A549 (cell line): ENCODE results near the gene DENR. TPM values are rescaled to one million over a fixed set of nuclear protein-coding genes. Genes with fewer than 3 reads are reported as not detected.

Experiments
- ATAC-seq, 2 experiments: fragments of 200-7000 bp in 1 of 2; fragments of >200 bp in 1 of 2; cut with Nextera tagmentation in 1 of 2; cut with Tn5 transposase in 1 of 2; 3 replicates each; pipeline versions ENCODE4 v1.8.0 to v1.9.1; 2018 to 2020; ENCODE audit warnings: mild to moderate bottlenecking in 1 of 2, moderate library complexity in 1 of 2
- CTCF ChIA-PET: fragments of 300-600 bp; sonication (Branson Sonifier 250); formaldehyde crosslinking; extraction: SDS; loops from one replicate; lab custom pipeline; 2021; ENCODE audit warnings: antibody characterized with exemption, inconsistent platforms; lab: Yijun Ruan, JAX
- POLR2A ChIA-PET: fragments of 350-600 bp; formaldehyde crosslinking; extraction: SDS; loops from one replicate; lab custom pipeline; 2021; ENCODE audit warnings: antibody characterized with exemption, inconsistent platforms; lab: Yijun Ruan, JAX
- DNase-seq, 2 experiments: peaks; one replicate each; pipeline versions ENCODE4 v3.0.0 to v3.0.0-alpha.2; 2011 to 2016; ENCODE audit warnings: low read depth in 1 of 2, low spot score in 1 of 2
- FAIRE-seq: peaks from 2 replicates; lab custom pipeline; 2011; peaks lifted over from hg19 to GRCh38; lab: Jason Lieb, UNC
- H3K27ac ChIP-seq, 2 experiments: fragments of >200 bp; sonication (Bioruptor Twin); formaldehyde crosslinking; 3 replicates each; pipeline ENCODE4 v1.5.1; 2016 to 2017
- H3K4me1 ChIP-seq: fragments of >200 bp; sonication (Bioruptor Twin); formaldehyde crosslinking; 3 replicates; pipeline ENCODE4 v1.6.1; 2016
- H3K4me2 ChIP-seq: fragments of >200 bp; sonication (Bioruptor Twin); formaldehyde crosslinking; 3 replicates; pipeline ENCODE4 v1.6.1; 2016
- H3K4me3 ChIP-seq: fragments of >200 bp; sonication (Bioruptor Twin); formaldehyde crosslinking; 3 replicates; pipeline ENCODE4 v1.5.1; 2016
- H3K9me3 ChIP-seq: fragments of >200 bp; sonication (Bioruptor Twin); formaldehyde crosslinking; 3 replicates; pipeline ENCODE4 v1.6.1; 2016
- ATOH8 ChIP-seq: fragments of 250-450 bp; sonication (Bioruptor Pico); IDR thresholded peaks from 2 replicates; pipeline ENCODE4 v1.5.0; 2020; ENCODE audit warnings: low read depth, mild to moderate bottlenecking, moderate library complexity
- CEBPB ChIP-seq, 2 experiments: fragments of >200 bp in 1 of 2; sonication (Bioruptor Twin) in 1 of 2; formaldehyde crosslinking in 1 of 2; IDR thresholded peaks; 2 replicates each; pipeline ENCODE4 v1.6.1; 2012 to 2016
- EHMT2 ChIP-seq: fragments of 200-600 bp; sonication (generic); IDR thresholded peaks from 2 replicates; pipeline ENCODE4 v1.6.1; 2016; ENCODE audit warnings: antibody characterized with exemption, low read depth, mild to moderate bottlenecking, moderate library complexity
- ELK1 ChIP-seq: fragments of 150-350 bp; IDR thresholded peaks from 2 replicates; pipeline ENCODE4 v1.6.1; 2014; ENCODE audit warnings: low read depth, mild to moderate bottlenecking, low read length
- FOSB ChIP-seq: fragments of 250-450 bp; sonication (Bioruptor Pico); IDR thresholded peaks from 2 replicates; pipeline ENCODE4 v1.5.0; 2020; ENCODE audit warnings: mild to moderate bottlenecking, moderate library complexity
- GATA3 ChIP-seq: IDR thresholded peaks from 2 replicates; pipeline ENCODE4 v1.6.1; 2012; ENCODE audit warnings: borderline replicate concordance
- HDAC2 ChIP-seq: fragments of 200-600 bp; sonication (generic); IDR thresholded peaks from 2 replicates; pipeline ENCODE4 v1.6.1; 2016
- HOXA7 ChIP-seq: fragments of 250-450 bp; sonication (Bioruptor Pico); IDR thresholded peaks from 2 replicates; pipeline ENCODE4 v1.5.0; 2020; ENCODE audit warnings: mild to moderate bottlenecking, moderate library complexity
- JUNB ChIP-seq: fragments of >200 bp; sonication (Bioruptor Twin); formaldehyde crosslinking; IDR thresholded peaks from 2 replicates; pipeline ENCODE4 v1.6.1; 2016
- MAZ ChIP-seq: fragments of 150-350 bp; IDR thresholded peaks from 2 replicates; pipeline ENCODE4 v1.6.1; 2014; ENCODE audit warnings: antibody characterized with exemption, low read depth, low read length, borderline replicate concordance
- MYC ChIP-seq: IDR thresholded peaks from 2 replicates; pipeline ENCODE4 v1.6.1; 2012; ENCODE audit warnings: mild to moderate bottlenecking, inconsistent platforms, low read length, improper control_type of control experiment, borderline replicate concordance
- NFE2L2 ChIP-seq: fragments of 150-350 bp; conservative IDR thresholded peaks from 2 replicates; pipeline ENCODE4 v1.6.1; 2014; ENCODE audit warnings: low read length
- NPAS2 ChIP-seq: fragments of 250-450 bp; sonication (Bioruptor Pico); IDR thresholded peaks from 2 replicates; pipeline ENCODE4 v1.8.0; 2022; ENCODE audit warnings: mild to moderate bottlenecking, moderate library complexity, borderline replicate concordance
- PBX3 ChIP-seq: IDR thresholded peaks from 2 replicates; pipeline ENCODE4 v1.6.1; 2012
- POLR2AphosphoS2 ChIP-seq: conservative IDR thresholded peaks from 2 replicates; pipeline ENCODE4 v1.6.1; 2012; ENCODE audit warnings: low read length, improper control_type of control experiment, inconsistent platforms
- RAD21 ChIP-seq, 2 experiments: fragments of >200 bp in 1 of 2; sonication (Bioruptor Twin) in 1 of 2; formaldehyde crosslinking in 1 of 2; IDR thresholded peaks in 1 of 2; conservative IDR thresholded peaks in 1 of 2; 2 replicates in 1 of 2; 3 replicates in 1 of 2; pipeline ENCODE4 v1.6.1; 2012 to 2018; ENCODE audit warnings: inconsistent platforms in 1 of 2
- SREBF2 ChIP-seq: fragments of 450-650 bp; IDR thresholded peaks from 2 replicates; pipeline ENCODE4 v1.6.1; 2014; ENCODE audit warnings: mild to moderate bottlenecking, moderate library complexity
- TFCP2L1 ChIP-seq: fragments of 250-450 bp; sonication (Bioruptor Pico); IDR thresholded peaks from 2 replicates; pipeline ENCODE4 v1.5.0; 2021; ENCODE audit warnings: mild to moderate bottlenecking
- TP53 ChIP-seq: fragments of 250-450 bp; sonication (Bioruptor Pico); IDR thresholded peaks from 2 replicates; pipeline ENCODE4 v1.5.0; 2021; ENCODE audit warnings: mild to moderate bottlenecking, moderate library complexity
- WGBS: methylation state at CpG from one replicate; pipeline ENCODE4 v1.1.6; 2017; ENCODE audit errors: missing lambda C conversion rate; 5-methylcytosine and 5-hydroxymethylcytosine counted together
- polyA plus RNA-seq, 4 experiments: library from polyadenylated mRNA; depleted of rRNA in 3 of 4; stranded (reverse); fragments of >200 nt; fragmentation: RNase III in 1 of 4; extraction: RNeasy Plus Mini Kit Qiagen cat#74134 plus additional on column Dnase treatment in 1 of 4; gene quantifications; 2 replicates in 3 of 4; 3 replicates in 1 of 4; pipeline ENCODE4 v1.2.3, GENCODE V29; 2011 to 2017
- TF ChIP-seq, protein P1 (sequence below): fragments of >200 bp; sonication (Bioruptor Twin); formaldehyde crosslinking; IDR thresholded peaks from 3 replicates; pipeline ENCODE4 v1.5.1; 2016
- TF ChIP-seq, protein P2 (sequence below): IDR thresholded peaks from 2 replicates; pipeline ENCODE4 v1.6.1; 2012; ENCODE audit warnings: low read depth, borderline replicate concordance
- TF ChIP-seq, protein P3 (sequence below): fragments of 250-450 bp; sonication (Bioruptor Pico); IDR thresholded peaks from 2 replicates; pipeline ENCODE4 v1.5.0; 2021; ENCODE audit warnings: mild to moderate bottlenecking, moderate library complexity, borderline replicate concordance
- TF ChIP-seq, protein P4 (sequence below): fragments of >200 bp; sonication (Bioruptor Twin); formaldehyde crosslinking; IDR thresholded peaks from 2 replicates; pipeline ENCODE4 v1.6.1; 2016

The DENR gene
- polyA plus RNA-seq, 2 of the 4 experiments (the other 2 are of a cell fraction) = 76.0 to 98.2 TPM

- Histone ChIP-seq H3K4me1 (peaks cover 11% of the 10 kb centered on the region), H3K9me3 (no peaks in the 10 kb centered on the region), H3K4me3 (no peak overlapping the region), H3K27ac (no peak overlapping the region), H3K4me2 (no peak overlapping the region)
- CTCF ChIA-PET = interaction anchor here (0.8 to 9.0 kb wide), 2 partner anchors 15 to 119 kb away, joined by 3 to 143 read pairs; no protein-coding TSS in a partner anchor
- DNase-seq = no peak
- ATAC-seq = no peak
- TF ChIP-seq JUNB (no peak), GATA3 (no peak), RAD21 (conservative IDR thresholded peaks at IDR 0.05 in 1 of 2, IDR thresholded peaks at IDR 0.05 in 1 of 2) (no peak), TFCP2L1 (CRISPR knock-in tag) (no peak), NPAS2 (CRISPR knock-in tag) (no peak), CEBPB (IDR thresholded peaks at IDR 0.05) (no peak)
- no peak for FAIRE-seq
- POLR2A ChIA-PET = no interaction called here
- 96% methylated on average over 1 of the region's 1 CpG for WGBS
Measured at GRCh38 chr12:122757568-122757967, 4.9 kb downstream of the DENR start.

DNA sequence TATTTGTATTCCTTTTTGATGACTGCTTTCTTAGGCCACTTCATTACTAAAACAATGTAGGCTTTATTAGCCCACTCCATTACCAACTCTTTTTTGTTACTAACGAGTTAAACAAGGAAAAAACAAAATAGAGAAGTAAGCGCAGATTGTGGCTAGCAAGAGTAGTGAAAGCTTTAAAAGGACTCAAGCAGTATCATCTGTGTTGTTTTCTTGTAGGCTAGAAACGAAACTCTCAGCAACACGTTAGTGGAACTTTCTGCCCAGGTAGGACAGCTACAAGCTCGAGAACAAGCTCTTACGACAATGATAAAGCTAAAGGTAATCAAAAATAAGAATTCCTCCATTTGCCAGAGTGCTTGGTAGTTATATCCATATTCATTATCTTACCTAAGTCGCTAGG, 32.9 kb downstream of the DENR start:
- no peak for DNase-seq
- 55% methylated on average over 7 of the region's 7 CpGs for WGBS
- POLR2A ChIA-PET = no interaction called here
- H3K4me1 ChIP-seq = no peaks in the 10 kb centered on the region
- TF ChIP-seq TP53 (CRISPR knock-in tag) = no peak
- TF ChIP-seq MYC = no peak
- TF ChIP-seq, protein P1, sequence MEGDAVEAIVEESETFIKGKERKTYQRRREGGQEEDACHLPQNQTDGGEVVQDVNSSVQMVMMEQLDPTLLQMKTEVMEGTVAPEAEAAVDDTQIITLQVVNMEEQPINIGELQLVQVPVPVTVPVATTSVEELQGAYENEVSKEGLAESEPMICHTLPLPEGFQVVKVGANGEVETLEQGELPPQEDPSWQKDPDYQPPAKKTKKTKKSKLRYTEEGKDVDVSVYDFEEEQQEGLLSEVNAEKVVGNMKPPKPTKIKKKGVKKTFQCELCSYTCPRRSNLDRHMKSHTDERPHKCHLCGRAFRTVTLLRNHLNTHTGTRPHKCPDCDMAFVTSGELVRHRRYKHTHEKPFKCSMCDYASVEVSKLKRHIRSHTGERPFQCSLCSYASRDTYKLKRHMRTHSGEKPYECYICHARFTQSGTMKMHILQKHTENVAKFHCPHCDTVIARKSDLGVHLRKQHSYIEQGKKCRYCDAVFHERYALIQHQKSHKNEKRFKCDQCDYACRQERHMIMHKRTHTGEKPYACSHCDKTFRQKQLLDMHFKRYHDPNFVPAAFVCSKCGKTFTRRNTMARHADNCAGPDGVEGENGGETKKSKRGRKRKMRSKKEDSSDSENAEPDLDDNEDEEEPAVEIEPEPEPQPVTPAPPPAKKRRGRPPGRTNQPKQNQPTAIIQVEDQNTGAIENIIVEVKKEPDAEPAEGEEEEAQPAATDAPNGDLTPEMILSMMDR = no peak
- no peak for TF ChIP-seq SREBF2
- no peak for TF ChIP-seq FOSB (CRISPR knock-in tag)
- TF ChIP-seq, protein P2, sequence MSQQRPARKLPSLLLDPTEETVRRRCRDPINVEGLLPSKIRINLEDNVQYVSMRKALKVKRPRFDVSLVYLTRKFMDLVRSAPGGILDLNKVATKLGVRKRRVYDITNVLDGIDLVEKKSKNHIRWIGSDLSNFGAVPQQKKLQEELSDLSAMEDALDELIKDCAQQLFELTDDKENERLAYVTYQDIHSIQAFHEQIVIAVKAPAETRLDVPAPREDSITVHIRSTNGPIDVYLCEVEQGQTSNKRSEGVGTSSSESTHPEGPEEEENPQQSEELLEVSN = no peak
- TF ChIP-seq, protein P3, sequence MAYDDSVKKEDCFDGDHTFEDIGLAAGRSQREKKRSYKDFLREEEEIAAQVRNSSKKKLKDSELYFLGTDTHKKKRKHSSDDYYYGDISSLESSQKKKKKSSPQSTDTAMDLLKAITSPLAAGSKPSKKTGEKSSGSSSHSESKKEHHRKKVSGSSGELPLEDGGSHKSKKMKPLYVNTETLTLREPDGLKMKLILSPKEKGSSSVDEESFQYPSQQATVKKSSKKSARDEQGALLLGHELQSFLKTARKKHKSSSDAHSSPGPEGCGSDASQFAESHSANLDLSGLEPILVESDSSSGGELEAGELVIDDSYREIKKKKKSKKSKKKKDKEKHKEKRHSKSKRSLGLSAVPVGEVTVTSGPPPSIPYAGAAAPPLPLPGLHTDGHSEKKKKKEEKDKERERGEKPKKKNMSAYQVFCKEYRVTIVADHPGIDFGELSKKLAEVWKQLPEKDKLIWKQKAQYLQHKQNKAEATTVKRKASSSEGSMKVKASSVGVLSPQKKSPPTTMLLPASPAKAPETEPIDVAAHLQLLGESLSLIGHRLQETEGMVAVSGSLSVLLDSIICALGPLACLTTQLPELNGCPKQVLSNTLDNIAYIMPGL (CRISPR knock-in tag) = no peak
- TF ChIP-seq, protein P4, sequence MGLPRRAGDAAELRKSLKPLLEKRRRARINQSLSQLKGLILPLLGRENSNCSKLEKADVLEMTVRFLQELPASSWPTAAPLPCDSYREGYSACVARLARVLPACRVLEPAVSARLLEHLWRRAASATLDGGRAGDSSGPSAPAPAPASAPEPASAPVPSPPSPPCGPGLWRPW = no peak
- no peak for TF ChIP-seq PBX3
- no peak for TF ChIP-seq NPAS2 (CRISPR knock-in tag)
- no peak for TF ChIP-seq MAZ
- TF ChIP-seq ELK1 = no peak
- no peak for TF ChIP-seq ATOH8
- no peak for TF ChIP-seq HOXA7 (CRISPR knock-in tag)
- no peak for TF ChIP-seq TFCP2L1 (CRISPR knock-in tag)
- TF ChIP-seq EHMT2 = no peak
- TF ChIP-seq HDAC2 = no peak
- TF ChIP-seq NFE2L2 = no peak
- no peak for TF ChIP-seq POLR2AphosphoS2
- TF ChIP-seq, all 56 proteins: peak for 0
- no peak overlapping the region for H3K4me2 ChIP-seq
- FAIRE-seq = no peak
- no peak overlapping the region for H3K4me3 ChIP-seq
- no peak for ATAC-seq
- CTCF ChIA-PET = interaction anchor here (0.5 to 9.6 kb wide), 3 partner anchors 9 to 167 kb away, joined by 4 to 79 read pairs (median 4); no protein-coding TSS in a partner anchor
- H3K27ac ChIP-seq = no peak overlapping the region
- H3K9me3 ChIP-seq = no peaks in the 10 kb centered on the region
